GM21576 (cell line): ENCODE measurements around the gene ANXA4.
"Not testable (repeated sequence)": the region's sequence is repeated elsewhere in the genome, so short reads cannot be mapped to it uniquely, and the experiment has no call there.

ENCODE experiments used
- ATAC-seq: cut with Tn5 transposase; IDR thresholded peaks from one replicate; pipeline ENCODE4 v1.9.1; 2021; ENCODE audit warnings: mild to moderate bottlenecking, moderate library complexity; ENCODE audit not compliant: unreplicated experiment

ANXA4 gene

DNA sequence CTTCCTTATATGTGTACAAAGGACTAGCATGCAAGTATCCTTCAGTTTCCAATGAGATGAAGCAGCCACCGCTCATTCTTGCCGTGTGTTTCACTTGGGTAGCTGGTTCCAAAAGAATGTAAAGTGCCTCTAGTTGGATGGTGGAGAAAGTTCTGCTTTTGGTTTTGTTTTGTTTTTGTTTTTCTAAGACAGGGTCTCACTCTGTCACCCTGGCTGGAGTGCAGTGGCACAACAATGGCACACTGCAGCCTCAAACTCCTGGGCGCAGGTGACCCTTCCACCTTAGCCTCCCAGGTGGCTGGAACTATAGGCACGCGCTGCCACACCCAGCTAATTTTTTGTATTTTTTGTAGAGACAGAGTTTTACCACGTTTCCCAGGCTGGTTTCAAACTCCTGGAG is 8.3 kb downstream of the ANXA4 start:
- no peak for ATAC-seq

DNA sequence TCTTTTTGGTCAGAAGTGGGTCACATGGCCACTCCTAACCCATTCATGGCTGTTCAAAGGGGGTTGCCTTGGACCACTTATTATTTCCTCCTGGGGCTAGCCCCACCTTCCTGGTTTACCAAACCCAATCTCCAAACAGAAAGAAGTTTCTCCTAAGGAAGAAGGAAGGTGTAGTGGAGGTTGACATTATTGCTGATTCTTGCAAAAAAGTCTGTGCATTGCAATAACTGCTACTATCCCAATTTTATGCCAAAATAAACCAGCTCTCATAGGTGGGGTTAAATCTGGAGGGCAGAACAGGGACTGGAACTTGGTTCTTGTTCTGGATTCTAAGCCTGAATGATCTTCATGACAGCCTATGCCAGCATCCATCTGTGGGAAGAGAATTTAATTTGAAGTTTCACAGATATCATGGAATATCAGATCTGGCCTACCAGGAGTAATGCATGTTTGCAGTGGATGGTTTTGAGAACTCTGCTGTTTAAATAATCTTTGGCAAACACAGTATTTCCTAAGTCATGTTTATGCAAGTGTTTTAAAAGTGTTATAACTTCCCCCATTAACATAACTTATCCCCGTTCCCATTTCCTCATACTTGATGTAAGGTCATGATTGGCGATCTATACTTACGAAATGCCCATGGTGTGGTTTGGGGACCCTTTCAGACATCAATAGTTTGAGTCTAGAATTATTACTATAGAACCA is 11.9 kb downstream of the ANXA4 start:
- no peak for ATAC-seq

DNA sequence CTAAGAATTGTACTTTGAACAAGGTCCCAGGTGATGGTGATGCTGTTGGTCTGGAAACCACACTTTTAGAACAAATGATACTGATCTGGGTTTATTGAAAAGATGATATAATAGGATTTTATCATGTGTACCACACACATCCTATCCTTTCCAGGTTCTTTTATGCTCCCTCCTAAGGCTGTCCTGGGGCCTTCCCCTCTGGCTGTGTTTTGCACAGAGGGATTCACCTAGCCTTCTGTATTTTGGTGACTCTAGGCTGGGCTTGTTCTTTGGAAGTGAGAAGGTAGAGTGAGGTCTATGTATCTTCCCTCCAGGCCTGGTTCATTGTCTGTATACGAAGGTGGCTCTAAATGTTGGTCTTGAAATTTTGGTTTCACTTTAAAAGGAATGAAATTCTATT is 12.7 kb downstream of the ANXA4 start:
- ATAC-seq = no peak

DNA sequence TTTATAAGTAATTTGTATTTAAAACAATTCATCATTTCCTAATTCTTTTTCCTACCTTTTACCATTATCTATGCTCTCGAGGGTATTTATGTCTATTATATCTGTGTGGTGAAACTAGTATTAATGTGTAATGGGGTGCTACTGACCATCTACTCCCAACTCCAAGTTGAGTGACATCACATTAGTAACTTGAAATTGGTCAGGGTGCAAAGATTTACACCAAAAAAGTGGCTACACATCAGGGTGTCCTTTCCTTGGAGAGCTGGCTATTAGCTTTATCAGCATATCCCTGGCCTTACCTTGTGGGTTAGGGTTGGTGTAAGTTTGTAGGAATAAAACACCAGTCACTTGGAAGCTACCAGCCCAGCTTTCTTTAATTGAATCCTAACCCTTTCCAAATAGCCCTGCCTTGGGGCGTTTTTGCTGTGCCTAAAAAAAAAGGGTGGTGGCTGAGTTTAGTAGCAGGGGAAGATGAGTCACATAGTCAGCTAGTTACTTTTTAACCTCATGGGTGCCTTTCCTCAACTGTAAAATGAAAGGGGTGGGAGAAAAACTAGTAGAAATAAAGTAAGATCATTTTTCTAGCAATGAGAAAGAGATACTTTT is 14.0 kb downstream of the ANXA4 start:
- ATAC-seq = no peak

- no peak for ATAC-seq
These were observed 20.1 kb downstream of the ANXA4 start for GRCh38 chr2:69762025-69762424.

DNA sequence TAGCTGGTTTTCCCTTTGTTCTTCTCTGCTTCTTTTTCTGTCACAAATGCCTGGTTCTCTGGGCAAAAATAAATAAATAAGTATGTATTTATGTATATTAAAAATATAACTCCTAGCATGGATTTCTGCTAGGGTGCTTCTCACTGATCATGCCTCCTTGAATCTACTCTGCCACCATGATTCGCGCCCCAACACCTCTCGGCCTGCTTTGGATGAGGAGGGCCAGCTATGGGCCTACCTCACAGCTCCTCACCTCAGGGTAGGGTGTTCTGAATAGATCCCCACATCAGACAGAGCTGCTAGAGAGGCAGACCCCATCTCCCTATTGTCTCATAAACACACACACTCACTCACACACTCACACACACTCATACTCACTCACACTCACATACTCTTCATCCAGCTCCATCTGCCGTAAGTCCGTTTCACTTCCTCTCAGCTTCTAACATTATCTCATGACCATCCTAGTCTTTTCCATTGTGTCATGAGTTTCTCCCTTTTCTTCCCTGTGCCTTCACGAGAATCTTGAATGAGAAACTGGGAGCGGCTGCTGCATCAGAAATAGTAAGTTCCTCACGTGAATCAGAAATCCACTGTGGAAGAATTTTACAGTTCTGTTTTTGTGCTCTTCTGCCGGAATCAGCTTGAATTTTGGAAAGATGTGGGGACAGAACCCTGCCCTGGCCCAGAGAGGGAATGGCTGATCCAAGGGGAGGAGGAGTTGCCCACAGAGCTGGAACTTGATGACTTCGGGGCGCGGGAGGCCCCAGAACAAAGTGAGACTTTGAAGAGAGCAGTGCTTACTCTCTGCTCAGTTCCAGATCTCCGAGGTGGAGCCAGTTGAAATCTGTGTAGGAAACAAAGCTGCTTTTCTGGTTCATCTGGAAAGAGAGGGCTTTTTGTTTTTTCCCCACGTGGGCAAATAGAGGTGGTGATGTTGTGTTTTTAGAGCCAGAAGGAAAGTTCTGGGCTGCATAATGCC is 20.9 kb downstream of the ANXA4 start:
- ATAC-seq = no peak

DNA sequence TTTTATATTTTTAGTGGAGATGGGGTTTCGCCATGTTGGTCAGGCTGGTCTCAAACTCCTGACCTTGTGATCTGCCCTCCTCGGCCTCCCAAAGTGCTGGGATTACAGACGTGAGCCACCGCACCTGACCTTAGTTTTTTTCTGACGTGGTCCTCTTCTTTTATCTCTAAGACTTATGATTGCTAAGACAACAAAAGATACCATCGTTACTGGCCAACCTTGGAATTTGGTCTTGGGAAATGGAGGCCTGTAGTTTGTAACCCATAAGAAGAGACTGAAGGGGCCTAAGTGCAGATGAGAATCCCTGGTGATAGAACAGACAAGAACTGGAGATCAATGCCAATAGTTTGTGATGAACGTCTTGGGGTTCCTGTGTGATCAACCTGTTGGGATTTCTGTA is 21.9 kb downstream of the ANXA4 start:
- not testable (repeated sequence) for ATAC-seq

DNA sequence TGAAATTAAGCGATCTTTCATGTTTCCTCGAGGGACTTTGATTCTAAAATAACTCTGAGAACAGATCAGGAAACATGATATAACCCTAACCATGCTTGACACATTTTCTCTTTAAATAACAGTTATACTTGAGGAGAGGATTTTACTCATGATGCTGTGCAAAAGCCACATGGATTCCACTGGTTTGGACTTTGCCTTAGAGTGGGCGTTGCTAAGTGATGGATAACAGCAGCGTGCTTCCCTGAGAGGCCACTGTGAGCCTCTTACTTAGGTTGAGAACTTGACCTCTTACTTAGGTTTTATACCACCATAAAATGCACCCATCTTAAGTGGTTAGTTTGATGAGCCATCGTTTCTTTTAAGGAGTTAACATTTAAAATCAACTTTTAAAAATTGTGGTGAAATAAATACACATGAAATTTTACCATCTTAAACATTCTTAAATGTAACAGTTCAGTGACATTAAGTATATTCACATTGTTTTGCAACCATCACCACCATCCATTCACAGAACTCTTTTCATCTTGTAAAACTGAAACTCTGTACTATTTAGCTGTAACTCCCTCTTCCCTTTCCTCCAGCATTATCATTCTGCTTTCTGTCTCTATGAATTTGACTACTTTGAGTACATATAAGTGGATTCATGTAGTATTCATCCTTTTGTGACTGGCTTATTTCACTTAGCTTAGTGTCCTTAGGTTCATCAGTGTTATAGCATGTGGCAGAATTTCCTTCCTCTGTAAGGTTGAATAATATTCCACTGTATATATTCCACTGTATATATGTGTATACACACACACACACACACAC is 22.6 kb downstream of the ANXA4 start:
- ATAC-seq = no peak

- no peak for ATAC-seq
These were observed 23.1 kb downstream of the ANXA4 start for GRCh38 chr2:69765096-69765380.

DNA sequence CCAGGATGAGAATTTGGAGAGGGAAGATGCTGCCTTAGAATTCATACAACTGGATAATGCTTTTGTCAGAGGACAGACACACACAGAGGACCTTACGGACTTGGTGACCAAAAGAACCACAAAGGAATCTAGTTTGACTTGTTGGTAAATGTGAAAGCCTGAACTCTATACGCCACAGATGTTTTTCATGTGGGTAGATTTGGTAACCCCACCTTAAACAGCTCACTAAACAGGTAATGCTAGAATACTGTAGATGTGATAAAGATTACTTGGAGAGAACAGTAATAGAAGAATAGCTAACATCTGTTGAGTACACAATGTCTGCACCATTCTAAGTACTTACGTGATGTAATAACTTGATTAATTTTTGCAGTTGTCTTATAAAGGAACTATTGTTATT is 24.1 kb downstream of the ANXA4 start:
- no peak for ATAC-seq

DNA sequence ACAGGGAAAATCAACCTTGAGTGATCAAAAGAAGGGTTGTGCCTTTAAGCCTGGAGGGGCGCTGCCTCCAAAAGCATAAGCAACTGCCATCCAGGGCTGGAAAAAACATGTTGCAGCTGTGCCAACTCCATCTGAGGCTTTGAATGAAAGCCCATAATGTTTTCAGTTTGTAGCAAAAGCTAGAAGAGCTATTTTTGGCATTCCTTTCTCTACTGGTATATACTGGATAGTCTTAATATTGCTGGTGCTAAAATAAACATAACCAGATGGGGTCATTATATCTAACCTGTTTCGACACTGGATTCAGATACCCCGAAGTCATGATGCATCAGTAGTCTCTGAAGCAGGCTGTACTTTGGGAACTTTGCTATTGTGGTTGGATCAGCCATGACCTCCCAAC is 25.1 kb downstream of the ANXA4 start:
- ATAC-seq = no peak

DNA sequence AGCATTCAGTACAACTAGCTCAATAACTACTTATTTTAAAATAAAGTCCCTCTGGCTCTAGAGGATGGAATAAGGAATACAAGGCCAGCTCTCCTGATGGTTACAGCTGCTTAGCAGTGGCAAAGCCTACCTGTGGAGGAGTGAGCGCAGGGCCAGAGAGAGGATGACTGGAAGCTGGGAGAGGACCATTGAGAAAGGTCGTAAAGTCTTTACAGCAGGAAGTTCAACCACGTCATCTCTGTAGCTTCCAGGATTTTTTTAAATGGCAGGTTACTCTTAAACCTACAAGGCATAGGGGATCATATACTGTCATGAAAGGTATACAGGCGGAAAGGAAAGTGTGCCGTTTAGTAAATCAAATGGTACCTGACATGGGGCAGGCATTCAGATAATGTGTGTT is 26.3 kb downstream of the ANXA4 start:
- ATAC-seq = no peak

DNA sequence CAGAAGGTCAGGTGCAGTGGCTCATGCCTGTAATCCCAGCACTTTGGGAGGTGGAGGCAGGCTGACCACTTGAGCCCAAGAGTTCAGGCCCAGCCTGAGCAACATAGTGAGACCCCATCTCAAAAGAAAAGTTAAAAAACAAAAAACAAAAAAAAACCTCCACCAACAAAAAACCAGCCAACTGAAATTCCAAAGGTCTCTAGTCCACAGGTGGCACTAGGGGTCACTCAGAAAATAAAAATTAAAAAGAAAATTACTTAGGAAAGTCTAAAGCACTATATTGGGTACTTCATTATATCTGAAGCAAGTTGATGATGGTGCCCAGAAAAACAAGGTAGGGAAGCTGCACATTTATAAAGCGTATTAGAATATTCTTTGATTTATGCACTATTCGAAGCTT is 26.9 kb downstream of the ANXA4 start:
- no peak for ATAC-seq

GRCh38 chr2:69769272-69769671 is 27.3 kb downstream of the ANXA4 start:
- ATAC-seq = no peak

- ATAC-seq = no peak
These were observed 28.3 kb downstream of the ANXA4 start for GRCh38 chr2:69770193-69770702.

GRCh38 chr2:69770747-69771146 is 28.8 kb downstream of the ANXA4 start:
- ATAC-seq = no peak

DNA sequence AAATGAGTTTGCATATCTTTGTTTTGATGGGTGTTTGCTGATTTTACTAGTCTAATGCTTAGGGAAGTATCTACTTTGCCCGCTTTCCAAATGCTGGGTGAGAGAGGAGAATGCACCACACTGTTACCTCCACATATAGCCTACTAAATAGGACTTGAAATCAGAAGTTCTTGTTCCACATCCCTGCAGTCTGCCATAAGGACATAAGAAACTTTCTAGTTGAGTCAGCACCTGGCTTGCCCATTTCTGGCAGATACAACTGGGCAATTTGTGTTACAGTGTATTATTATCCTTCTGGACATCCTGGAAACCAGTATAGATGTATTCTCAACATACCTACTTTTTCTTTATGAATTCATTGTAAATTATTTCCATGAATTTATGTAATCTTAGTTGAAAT is 29.5 kb downstream of the ANXA4 start:
- ATAC-seq = no peak

GRCh38 chr2:69773206-69773605 is 31.3 kb downstream of the ANXA4 start:
- ATAC-seq = no peak

DNA sequence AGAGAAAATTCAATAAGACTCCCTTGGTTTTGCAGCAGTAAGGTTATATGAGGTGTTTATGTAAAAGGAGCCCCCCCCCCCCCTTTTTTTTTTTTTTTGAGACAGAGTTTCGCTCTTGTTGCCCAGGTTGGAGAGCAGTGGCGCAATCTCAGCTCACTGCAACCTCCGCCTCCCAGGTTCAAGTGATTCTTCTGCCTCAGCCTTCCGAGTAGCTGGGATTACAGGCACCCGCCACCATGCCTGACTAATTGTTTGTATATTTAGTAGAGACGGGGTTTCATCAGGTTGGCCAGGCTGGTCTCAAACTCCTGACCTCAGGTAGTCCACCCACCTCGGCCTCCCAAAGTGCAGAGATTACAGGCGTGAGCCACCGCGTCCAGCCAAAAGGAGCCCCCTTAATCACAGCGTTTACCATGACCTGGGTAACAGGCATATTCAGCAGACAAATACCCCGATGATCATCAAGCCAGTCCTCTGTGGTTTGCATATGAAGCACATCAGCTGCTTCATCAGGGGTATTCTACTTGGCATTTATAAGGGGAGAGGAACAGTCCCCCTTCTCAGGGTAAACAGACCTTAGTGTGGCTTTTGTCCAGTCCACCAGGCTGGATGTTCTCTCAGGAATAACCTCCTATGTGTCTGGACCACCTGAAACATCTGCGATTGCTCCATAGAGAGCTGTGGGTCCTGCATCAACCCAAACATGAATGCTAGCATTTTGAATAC is 32.5 kb downstream of the ANXA4 start:
- not testable (repeated sequence) for ATAC-seq
